Kidney epithelial cell (primary cell): ENCODE measurements around the gene THEMIS. TPM values are rescaled to one million over a fixed set of nuclear protein-coding genes. Genes with fewer than 3 reads are reported as not detected.

Experiments used
- DNase-seq: peaks from one replicate; pipeline ENCODE4 v3.0.0-alpha.2; 2010; ENCODE audit warnings: low read depth
- H3K27me3 ChIP-seq: 2 replicates; pipeline ENCODE4 v1.6.0; 2011; ENCODE audit warnings: low read length; ENCODE audit not compliant: control insufficient read depth, insufficient read depth
- H3K36me3 ChIP-seq: 2 replicates; pipeline ENCODE4 v1.5.1; 2011; ENCODE audit warnings: low read length; ENCODE audit not compliant: control insufficient read depth, insufficient read depth
- H3K4me3 ChIP-seq: 2 replicates; pipeline ENCODE4 v1.5.1; 2011; ENCODE audit warnings: low read depth, mild to moderate bottlenecking, control low read depth, low read length
- CTCF ChIP-seq: IDR thresholded peaks from 2 replicates; pipeline ENCODE4 v1.5.1; 2011; ENCODE audit warnings: mild to moderate bottlenecking, moderate library complexity, low read length, control low read depth, inconsistent platforms; ENCODE audit not compliant: insufficient read depth, poor library complexity, severe bottlenecking
- total RNA-seq: library from RNA; depleted of rRNA; stranded (reverse); fragments of >200 nt; gene quantifications from 2 replicates; pipeline ENCODE4 v1.2.3, GENCODE V29; 2015

THEMIS gene
- total RNA-seq, 1 donor from 2014 or later = not detected

- H3K4me3 ChIP-seq = no peak overlapping the region
- DNase-seq = no peak
- H3K27me3 ChIP-seq = no peaks in the 10 kb centered on the region
- H3K36me3 ChIP-seq = no peaks in the 10 kb centered on the region
- TF ChIP-seq CTCF = no peak
Measured at GRCh38 chr6:127813699-127814027, 87.2 kb downstream of the THEMIS start.

GRCh38 chr6:127812985-127813698 lies 87.7 kb downstream of the THEMIS start:
- no peak overlapping the region for H3K4me3 ChIP-seq
- H3K27me3 ChIP-seq = no peaks in the 10 kb centered on the region
- H3K36me3 ChIP-seq = no peaks in the 10 kb centered on the region
- DNase-seq = no peak
- no peak for TF ChIP-seq CTCF

GRCh38 chr6:127811900-127812570 lies 88.8 kb downstream of the THEMIS start:
- TF ChIP-seq CTCF = no peak

GRCh38 chr6:127807806-127808517 lies 92.9 kb downstream of the THEMIS start:
- Histone ChIP-seq H3K27me3 (no peaks in the 10 kb centered on the region), H3K36me3 (no peaks in the 10 kb centered on the region), H3K4me3 (no peak overlapping the region)
- no peak for TF ChIP-seq CTCF
- DNase-seq = no peak

More at GRCh38 chr6:127811900-127812570, 88.8 kb downstream of the THEMIS start:
- Histone ChIP-seq H3K27me3 (no peaks in the 10 kb centered on the region), H3K36me3 (no peaks in the 10 kb centered on the region), H3K4me3 (no peak overlapping the region)
- no peak for DNase-seq

- Histone ChIP-seq H3K27me3 (no peaks in the 10 kb centered on the region), H3K36me3 (no peaks in the 10 kb centered on the region), H3K4me3 (no peak overlapping the region)
- TF ChIP-seq CTCF = no peak
- no peak for DNase-seq
Measured at GRCh38 chr6:127796713-127797112, 104.1 kb downstream of the THEMIS start.
